Spleen (tissue), 7 donors: ENCODE results near the gene EXTL2.

Experiments
- CTCF ChIP-seq, 11 experiments: fragments of 200-600 bp in 7 of 11; fragments of 450-650 bp in 4 of 11; sonication (generic) in 4 of 11; IDR thresholded peaks in 8 of 11; conservative IDR thresholded peaks in 3 of 11; 1 replicate in 7 of 11; 2 replicates in 4 of 11; pipeline versions ENCODE4 v1.4.0 to v1.8.0; 2016 to 2021; ENCODE audit warnings: antibody characterized with exemption in 11 of 11, inconsistent platforms in 4 of 11, mild to moderate bottlenecking in 1 of 11
- POLR2A ChIP-seq, 3 donors: fragments of 450-650 bp; IDR thresholded peaks; one replicate each; pipeline ENCODE4 v1.5.1; 2017; ENCODE audit warnings: antibody characterized with exemption in 3 of 3, mild to moderate bottlenecking in 1 of 3
- POLR2AphosphoS5 ChIP-seq, 3 donors: sonication (generic); formaldehyde crosslinking; IDR thresholded peaks; one replicate each; pipeline ENCODE4 v1.5.1; 2017; ENCODE audit warnings: antibody characterized with exemption in 3 of 3
- donor health status: DM: no; HTN: no; CAD: no; lungs with moderate emphysema.
- donor health status: DM: no; HTN: no; CAD: no.
- donor health status: DM: no; HTN: no; CAD: no.

DNA sequence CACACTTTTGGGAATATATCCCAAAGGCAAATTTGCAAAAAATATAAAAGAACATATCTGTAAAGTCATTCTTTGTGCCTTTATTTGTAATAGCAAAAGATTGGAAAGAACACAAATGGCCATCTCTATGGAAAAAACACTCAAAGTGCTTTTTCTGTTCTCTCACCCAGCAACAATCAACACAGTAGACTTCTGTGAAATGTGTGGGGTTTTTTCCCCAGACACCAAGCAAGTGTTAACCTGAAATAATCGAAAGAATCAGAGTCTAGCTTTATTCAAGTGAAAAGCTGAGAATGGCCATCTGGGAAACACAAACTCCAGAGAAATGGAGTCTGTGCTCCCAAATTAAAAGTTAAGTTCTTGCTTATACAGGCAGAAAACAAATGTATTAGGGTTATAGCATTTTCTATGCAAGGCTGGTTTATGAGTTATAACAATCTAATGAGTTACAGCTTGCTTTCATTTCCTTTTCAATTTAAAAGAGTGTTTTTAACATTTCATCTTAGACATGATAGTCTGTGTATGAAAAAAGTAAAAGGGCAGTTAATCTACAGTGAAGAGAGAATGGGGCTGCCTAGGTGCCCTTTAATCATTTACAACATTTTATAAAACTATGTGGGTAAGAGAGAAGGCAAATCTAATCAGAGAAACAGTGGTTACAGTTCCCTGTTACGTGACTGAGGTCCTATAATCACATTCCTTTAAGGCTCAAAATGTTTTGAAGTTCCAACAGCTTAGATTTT is 47.8 kb upstream of the EXTL2 start:
- TF ChIP-seq POLR2AphosphoS5 (IDR thresholded peaks at IDR 0.05) (no peak), POLR2A (IDR thresholded peaks at IDR 0.05) (no peak), CTCF (IDR thresholded peaks at IDR 0.05 in 8 of 11, conservative IDR thresholded peaks at IDR 0.05 in 3 of 11) (no peak)
